AG04449 (cell line): ENCODE data around the gene NOC3L.

Experiments
- CTCF ChIA-PET: fragments of 350-600 bp; formaldehyde crosslinking; extraction: SDS; loops from one replicate; lab custom pipeline; 2021; ENCODE audit warnings: antibody characterized with exemption; lab: Yijun Ruan, JAX
- POLR2A ChIA-PET: fragments of 400-600, 350-600 bp; formaldehyde crosslinking; extraction: SDS; loops from one replicate; lab custom pipeline; 2020; ENCODE audit warnings: antibody characterized with exemption, inconsistent platforms; lab: Yijun Ruan, JAX
- DNase-seq: peaks from one replicate; pipeline ENCODE4 v3.0.0-alpha.2; 2010; ENCODE audit warnings: low read depth, low spot score
- H3K4me3 ChIP-seq: 2 replicates; pipeline ENCODE4 v1.5.1; 2011; ENCODE audit warnings: low read depth, mild to moderate bottlenecking, control low read depth, low read length
- TF ChIP-seq, protein P1 (sequence below): IDR thresholded peaks from one replicate; pipeline ENCODE4 v1.5.1; 2011; ENCODE audit warnings: mild to moderate bottlenecking, moderate library complexity, low read length, control low read depth, inconsistent platforms; ENCODE audit not compliant: insufficient read depth; ENCODE audit errors: missing control alignments

Gene NOC3L

GRCh38 chr10:94343151-94343550 is 19.6 kb downstream of the NOC3L start:
- POLR2A ChIA-PET = interaction anchor here (0.6 to 0.9 kb wide), 2 partner anchors 11 to 12 kb away, joined by 3 read pairs; no protein-coding TSS in a partner anchor
- H3K4me3 ChIP-seq = no peak overlapping the region
- DNase-seq = no peak
- TF ChIP-seq, protein P1, sequence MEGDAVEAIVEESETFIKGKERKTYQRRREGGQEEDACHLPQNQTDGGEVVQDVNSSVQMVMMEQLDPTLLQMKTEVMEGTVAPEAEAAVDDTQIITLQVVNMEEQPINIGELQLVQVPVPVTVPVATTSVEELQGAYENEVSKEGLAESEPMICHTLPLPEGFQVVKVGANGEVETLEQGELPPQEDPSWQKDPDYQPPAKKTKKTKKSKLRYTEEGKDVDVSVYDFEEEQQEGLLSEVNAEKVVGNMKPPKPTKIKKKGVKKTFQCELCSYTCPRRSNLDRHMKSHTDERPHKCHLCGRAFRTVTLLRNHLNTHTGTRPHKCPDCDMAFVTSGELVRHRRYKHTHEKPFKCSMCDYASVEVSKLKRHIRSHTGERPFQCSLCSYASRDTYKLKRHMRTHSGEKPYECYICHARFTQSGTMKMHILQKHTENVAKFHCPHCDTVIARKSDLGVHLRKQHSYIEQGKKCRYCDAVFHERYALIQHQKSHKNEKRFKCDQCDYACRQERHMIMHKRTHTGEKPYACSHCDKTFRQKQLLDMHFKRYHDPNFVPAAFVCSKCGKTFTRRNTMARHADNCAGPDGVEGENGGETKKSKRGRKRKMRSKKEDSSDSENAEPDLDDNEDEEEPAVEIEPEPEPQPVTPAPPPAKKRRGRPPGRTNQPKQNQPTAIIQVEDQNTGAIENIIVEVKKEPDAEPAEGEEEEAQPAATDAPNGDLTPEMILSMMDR = no peak
- CTCF ChIA-PET = interaction anchor here (0.6 to 2.1 kb wide), 6 partner anchors 9 to 101 kb away, joined by 3 to 11 read pairs (median 6); partner anchors contain the start of gene NOC3L

GRCh38 chr10:94334857-94335256 is 27.9 kb downstream of the NOC3L start:
- ChIA-PET CTCF (interaction anchor here (1.6 to 8.3 kb wide), 3 partner anchors 14 to 418 kb away, joined by 6 to 85 read pairs (median 6); no protein-coding TSS in a partner anchor), POLR2A (no interaction called here)
- DNase-seq = no peak
- TF ChIP-seq, protein P1 = no peak
- no peak overlapping the region for H3K4me3 ChIP-seq

GRCh38 chr10:94333051-94333450 is 29.7 kb downstream of the NOC3L start:
- TF ChIP-seq, protein P1 = no peak
- DNase-seq = no peak
- CTCF ChIA-PET = interaction anchor here (0.9 to 8.3 kb wide), 12 partner anchors 9 to 517 kb away, joined by 3 to 85 read pairs (median 4); no protein-coding TSS in a partner anchor
- POLR2A ChIA-PET = no interaction called here
- no peak overlapping the region for H3K4me3 ChIP-seq

DNA sequence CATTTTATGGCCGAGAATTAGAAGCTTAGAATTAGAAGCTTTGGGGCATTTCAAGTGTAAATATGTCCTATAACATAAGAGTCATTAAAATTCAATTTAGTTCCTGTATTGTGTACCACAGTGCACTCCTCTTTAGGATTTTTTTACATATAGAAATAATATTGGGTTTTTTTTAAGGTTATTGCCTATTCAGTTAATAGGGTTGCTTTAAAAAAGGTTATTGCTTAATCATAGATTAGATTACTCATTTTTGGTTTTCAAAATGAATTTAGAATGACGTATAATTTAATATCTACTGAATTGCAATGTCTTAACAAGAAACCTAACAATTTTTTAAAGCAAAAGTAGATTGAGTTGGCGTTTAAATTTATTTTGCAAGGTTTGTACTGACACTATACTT is 34.1 kb downstream of the NOC3L start:
- CTCF ChIA-PET = interaction anchor here (1.5 to 8.3 kb wide), 2 partner anchors 8 to 413 kb away, joined by 4 to 85 read pairs; no protein-coding TSS in a partner anchor
- DNase-seq = no peak
- no peak overlapping the region for H3K4me3 ChIP-seq
- TF ChIP-seq, protein P1 = no peak
- POLR2A ChIA-PET = no interaction called here

GRCh38 chr10:94327649-94328048 is 35.1 kb downstream of the NOC3L start:
- TF ChIP-seq, protein P1 = no peak
- CTCF ChIA-PET = interaction anchor here (1.0 to 1.3 kb wide), 4 partner anchors 24 to 411 kb away, joined by 3 to 6 read pairs (median 4); no protein-coding TSS in a partner anchor
- DNase-seq = no peak
- H3K4me3 ChIP-seq = no peak overlapping the region
- POLR2A ChIA-PET = interaction anchor here (0.6 kb wide), 1 partner anchor 81 kb away, joined by 3 read pairs; no protein-coding TSS in a partner anchor

DNA sequence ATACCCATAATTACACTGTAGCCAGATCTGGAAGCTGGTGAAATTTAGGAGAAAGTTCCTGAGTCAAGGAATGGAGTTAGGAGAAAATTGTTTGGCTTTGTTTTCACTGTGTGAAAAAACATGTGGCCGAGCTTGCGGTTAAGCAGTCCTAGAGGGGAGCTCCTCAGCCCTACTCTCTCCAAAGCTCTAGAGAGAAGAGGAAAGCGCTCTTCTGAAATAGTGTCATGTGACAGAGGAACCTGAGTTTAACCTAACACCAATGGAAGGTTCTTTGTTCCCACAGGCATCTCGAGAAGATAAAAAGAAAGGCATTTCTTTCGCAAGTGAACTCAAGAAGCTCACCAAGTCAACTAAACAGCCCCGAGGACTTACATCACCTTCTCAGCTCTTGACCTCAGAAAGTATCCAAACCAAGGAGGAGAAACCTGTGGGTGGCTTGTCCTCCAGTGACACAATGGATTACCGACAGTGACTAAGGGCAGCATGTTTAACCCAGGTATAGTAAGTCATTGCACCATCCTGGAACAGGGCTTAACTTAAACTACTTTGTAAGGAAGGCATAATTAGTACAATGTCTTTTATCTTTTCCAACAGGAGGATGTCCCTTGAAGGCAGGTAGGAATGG is 38.0 kb downstream of the NOC3L start:
- ChIA-PET POLR2A (no interaction called here), CTCF (interaction anchor here (1.0 to 11.0 kb wide), 7 partner anchors 8 to 408 kb away, joined by 3 to 209 read pairs (median 5); no protein-coding TSS in a partner anchor)
- DNase-seq = no peak
- TF ChIP-seq, protein P1 = no peak
- no peak overlapping the region for H3K4me3 ChIP-seq
